ENCODE results near the gene UBXN7. TPM values are rescaled to one million over a fixed set of nuclear protein-coding genes. Genes with fewer than 3 reads are reported as not detected.
A peak's percentile ranks its signal among the peaks of the same experiment; 100 is the strongest.

UBXN7 gene
- total and polyA plus RNA-seq, 9 of the 15 experiments (the other 6 are each of a cell fraction or from before 2014, with no cell fraction given): 3.5 to 44.6 (median 13.4) TPM

GRCh38 chr3:196336319-196337145 is 95.7 kb downstream of the UBXN7 start (continued):
- TF ChIP-seq KDM1A (IDR thresholded peaks at IDR 0.05) (no peak), PHTF2 (CRISPR knock-in tag; IDR thresholded peaks at IDR 0.05) (no peak), ZNF347 (CRISPR knock-in tag; IDR thresholded peaks at IDR 0.05; ENCODE audit: low read depth) (no peak), MCM5 (IDR thresholded peaks at IDR 0.05; ENCODE audit: low read depth) (no peak), PHF8 (IDR thresholded peaks at IDR 0.05; ENCODE audit: borderline replicate concordance, low read length) (no peak), ZNF507 (tag; conservative IDR thresholded peaks at IDR 0.05) (no peak), DPF2 (IDR thresholded peaks at IDR 0.05) (no peak), SRSF9 (IDR thresholded peaks at IDR 0.05; ENCODE audit: borderline replicate concordance, low read depth, low read length) (no peak), HOXB6 (CRISPR knock-in tag; IDR thresholded peaks at IDR 0.05; ENCODE audit: borderline replicate concordance) (no peak), TEAD2 (tag; IDR thresholded peaks at IDR 0.05) (no peak), ZNF57 (CRISPR knock-in tag; IDR thresholded peaks at IDR 0.05) (no peak), CHD1 (IDR thresholded peaks at IDR 0.05; ENCODE audit: low read length) (peak; percentile 40), CREM (IDR thresholded peaks at IDR 0.05; ENCODE audit: low read depth) (peak; percentile 50; the same call in 1 of the 2 replicates), ZNF217 (CRISPR knock-in tag; IDR thresholded peaks at IDR 0.05) (no peak), CEBPB (tag; IDR thresholded peaks at IDR 0.05) (no peak), TAF1 (IDR thresholded peaks at IDR 0.05; ENCODE audit: control insufficient read depth, extremely low read depth, insufficient read depth, low read length, severe bottlenecking) (peak; percentile 25), MYNN (IDR thresholded peaks at IDR 0.05) (no peak), MYNN (CRISPR knock-in tag; IDR thresholded peaks at IDR 0.05) (no peak), ZNF280B (CRISPR knock-in tag; IDR thresholded peaks at IDR 0.05) (no peak), RBM34 (IDR thresholded peaks at IDR 0.05; ENCODE audit: borderline replicate concordance, insufficient read depth, low read length) (no peak), FOXJ3 (CRISPR knock-in tag; IDR thresholded peaks at IDR 0.05) (no peak), NR2C1 (IDR thresholded peaks at IDR 0.05) (no peak), NR2C1 (tag; IDR thresholded peaks at IDR 0.05) (no peak), ZNF76 (CRISPR knock-in tag; IDR thresholded peaks at IDR 0.05; ENCODE audit: borderline replicate concordance) (no peak), THAP7 (CRISPR knock-in tag; IDR thresholded peaks at IDR 0.05) (no peak), ZNF3 (CRISPR knock-in tag; IDR thresholded peaks at IDR 0.05) (no peak)
- TF ChIP-seq, protein P1, sequence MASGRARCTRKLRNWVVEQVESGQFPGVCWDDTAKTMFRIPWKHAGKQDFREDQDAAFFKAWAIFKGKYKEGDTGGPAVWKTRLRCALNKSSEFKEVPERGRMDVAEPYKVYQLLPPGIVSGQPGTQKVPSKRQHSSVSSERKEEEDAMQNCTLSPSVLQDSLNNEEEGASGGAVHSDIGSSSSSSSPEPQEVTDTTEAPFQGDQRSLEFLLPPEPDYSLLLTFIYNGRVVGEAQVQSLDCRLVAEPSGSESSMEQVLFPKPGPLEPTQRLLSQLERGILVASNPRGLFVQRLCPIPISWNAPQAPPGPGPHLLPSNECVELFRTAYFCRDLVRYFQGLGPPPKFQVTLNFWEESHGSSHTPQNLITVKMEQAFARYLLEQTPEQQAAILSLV (tag; IDR thresholded peaks at IDR 0.05): no peak
- TF ChIP-seq, protein P2, sequence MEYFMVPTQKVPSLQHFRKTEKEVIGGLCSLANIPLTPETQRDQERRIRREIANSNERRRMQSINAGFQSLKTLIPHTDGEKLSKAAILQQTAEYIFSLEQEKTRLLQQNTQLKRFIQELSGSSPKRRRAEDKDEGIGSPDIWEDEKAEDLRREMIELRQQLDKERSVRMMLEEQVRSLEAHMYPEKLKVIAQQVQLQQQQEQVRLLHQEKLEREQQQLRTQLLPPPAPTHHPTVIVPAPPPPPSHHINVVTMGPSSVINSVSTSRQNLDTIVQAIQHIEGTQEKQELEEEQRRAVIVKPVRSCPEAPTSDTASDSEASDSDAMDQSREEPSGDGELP (CRISPR knock-in tag; IDR thresholded peaks at IDR 0.05; ENCODE audit: borderline replicate concordance): 0 out of 2 replicates have a peak, but pooled peaks have one; percentile 44

All from K562 (cell line).